ENCODE data around the gene ARHGDIA.

Gene ARHGDIA

DNA sequence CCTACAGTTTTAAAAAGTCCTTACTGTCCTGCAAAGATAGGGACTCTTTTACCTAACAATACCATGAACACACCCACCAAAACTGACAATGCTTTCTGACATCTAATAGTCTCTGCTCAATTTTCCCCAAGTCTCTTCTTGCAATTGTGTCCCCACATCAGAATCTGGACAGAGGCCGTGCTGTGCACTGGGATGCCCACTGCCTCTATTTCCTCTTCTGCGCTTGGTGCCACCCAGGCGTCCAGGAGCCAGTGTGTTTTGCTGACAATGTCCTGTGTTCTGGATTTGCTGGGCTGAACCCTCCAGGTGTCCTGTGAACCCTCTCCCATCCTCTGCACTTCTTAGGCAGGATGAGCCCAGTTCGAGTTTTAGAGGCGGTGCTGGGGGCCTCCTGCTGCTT lies 6.4 kb upstream of the ARHGDIA start:
- H3K9ac ChIP-seq (ENCODE audit: low read length), result no peak overlapping the region
- H3F3A ChIP-seq (ENCODE audit: insufficient read depth, low read length), result peaks cover 12% of the 10 kb centered on the region
- H3K4me2 ChIP-seq (ENCODE audit: low read depth, low read length), result no peak overlapping the region
- H3K27me3 ChIP-seq (replicated peaks; ENCODE audit: insufficient read depth, low read length), result no peaks in the 10 kb centered on the region
- H3K4me1 ChIP-seq (ENCODE audit: low read length), result no peaks in the 10 kb centered on the region
- TF ChIP-seq EZH2 (optimal IDR thresholded peaks at IDR 0.05; ENCODE audit: low read depth, low read length) (no peak), EZH2phosphoT487 (IDR thresholded peaks at IDR 0.05; ENCODE audit: low read length) (no peak)
- TF ChIP-seq, protein P1, sequence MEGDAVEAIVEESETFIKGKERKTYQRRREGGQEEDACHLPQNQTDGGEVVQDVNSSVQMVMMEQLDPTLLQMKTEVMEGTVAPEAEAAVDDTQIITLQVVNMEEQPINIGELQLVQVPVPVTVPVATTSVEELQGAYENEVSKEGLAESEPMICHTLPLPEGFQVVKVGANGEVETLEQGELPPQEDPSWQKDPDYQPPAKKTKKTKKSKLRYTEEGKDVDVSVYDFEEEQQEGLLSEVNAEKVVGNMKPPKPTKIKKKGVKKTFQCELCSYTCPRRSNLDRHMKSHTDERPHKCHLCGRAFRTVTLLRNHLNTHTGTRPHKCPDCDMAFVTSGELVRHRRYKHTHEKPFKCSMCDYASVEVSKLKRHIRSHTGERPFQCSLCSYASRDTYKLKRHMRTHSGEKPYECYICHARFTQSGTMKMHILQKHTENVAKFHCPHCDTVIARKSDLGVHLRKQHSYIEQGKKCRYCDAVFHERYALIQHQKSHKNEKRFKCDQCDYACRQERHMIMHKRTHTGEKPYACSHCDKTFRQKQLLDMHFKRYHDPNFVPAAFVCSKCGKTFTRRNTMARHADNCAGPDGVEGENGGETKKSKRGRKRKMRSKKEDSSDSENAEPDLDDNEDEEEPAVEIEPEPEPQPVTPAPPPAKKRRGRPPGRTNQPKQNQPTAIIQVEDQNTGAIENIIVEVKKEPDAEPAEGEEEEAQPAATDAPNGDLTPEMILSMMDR (IDR thresholded peaks at IDR 0.05; ENCODE audit: low read length), result no peak
- H4K20me1 ChIP-seq (ENCODE audit: insufficient read depth, low read length), result no peaks in the 10 kb centered on the region
- no peak for DNase-seq
- H3K9me2 ChIP-seq (replicated peaks; ENCODE audit: insufficient read depth, low read length), result no peaks in the 10 kb centered on the region
- no peak overlapping the region for H2AFZ ChIP-seq (ENCODE audit: low read length)
- no peaks in the 10 kb centered on the region for H3K79me2 ChIP-seq (ENCODE audit: low read length)
- H3K27ac ChIP-seq (ENCODE audit: low read length), result no peak overlapping the region
- H3K36me3 ChIP-seq (replicated peaks; ENCODE audit: insufficient read depth, low read length), result no peaks in the 10 kb centered on the region
- H3K4me3 ChIP-seq (ENCODE audit: low read length), result no peak overlapping the region
- no peaks in the 10 kb centered on the region for H3K9me3 ChIP-seq (replicated peaks; ENCODE audit: insufficient read depth, low read length)

DNA sequence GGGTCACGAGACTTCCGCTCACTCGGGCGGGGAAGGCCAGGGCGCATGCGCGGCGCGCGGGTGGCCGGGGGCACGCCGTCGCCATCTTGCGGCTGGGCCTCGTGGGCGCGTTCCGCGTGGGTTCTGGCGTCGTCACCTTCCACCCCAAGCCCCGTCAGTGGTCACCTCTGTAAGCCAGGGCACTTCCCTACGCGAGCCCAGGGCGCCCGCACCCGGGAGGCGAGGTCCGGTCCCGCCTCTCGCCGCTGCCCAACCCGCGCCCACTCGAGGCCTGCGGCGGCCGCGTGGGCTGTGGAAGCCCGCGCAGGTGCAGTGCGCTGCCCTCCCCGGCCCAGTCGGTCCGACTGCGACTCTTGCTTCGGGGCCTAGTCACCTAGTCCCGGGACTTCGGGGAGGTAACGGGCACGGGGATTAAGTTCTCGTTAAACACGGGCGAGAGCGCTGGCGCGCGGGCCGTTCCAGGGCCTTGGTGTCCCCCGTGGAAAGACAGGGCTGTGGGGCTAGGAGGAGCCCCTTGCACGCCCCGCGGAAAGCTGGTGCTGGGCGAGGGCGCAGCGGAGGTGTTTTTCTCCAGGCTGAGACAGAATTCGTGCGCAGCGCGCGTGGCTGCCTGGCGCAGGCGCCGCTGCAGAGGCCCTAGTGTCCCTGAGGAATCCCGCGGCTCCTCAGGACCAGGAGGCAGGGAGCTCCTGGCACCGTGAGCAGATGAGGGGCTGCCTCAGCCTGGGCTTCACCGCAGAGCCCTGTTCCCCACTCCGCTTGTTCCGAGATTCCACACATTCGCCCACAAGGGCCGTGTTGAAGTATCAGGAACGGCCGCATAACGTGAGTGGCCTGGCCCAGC lies 472 bp upstream of the ARHGDIA start:
- H3K27ac ChIP-seq (ENCODE audit: low read length), result peak overlapping the region; percentile 86
- H2AFZ ChIP-seq (ENCODE audit: low read length), result peak overlapping the region; percentile 80
- H4K20me1 ChIP-seq (ENCODE audit: insufficient read depth, low read length), result no peaks in the 10 kb centered on the region; the same call in 1 of the 2 replicates
- H3K9me2 ChIP-seq (replicated peaks; ENCODE audit: insufficient read depth, low read length), result no peaks in the 10 kb centered on the region
- H3K79me2 ChIP-seq (ENCODE audit: low read length), result peaks cover 45% of the 10 kb centered on the region
- peak; percentile 93 for DNase-seq
- no peak for TF ChIP-seq EZH2phosphoT487 (IDR thresholded peaks at IDR 0.05; ENCODE audit: low read length)
- TF ChIP-seq, protein P1 (IDR thresholded peaks at IDR 0.05; ENCODE audit: low read length), result peak; percentile 17; the same call in 1 of the 2 replicates
- H3K9me3 ChIP-seq (replicated peaks; ENCODE audit: insufficient read depth, low read length), result no peaks in the 10 kb centered on the region
- peak overlapping the region; percentile 96 for H3K4me2 ChIP-seq (ENCODE audit: low read depth, low read length)
- peaks cover 6% of the 10 kb centered on the region; the same call in 1 of the 2 replicates for H3K4me1 ChIP-seq (ENCODE audit: low read length)
- H3K27me3 ChIP-seq (replicated peaks; ENCODE audit: insufficient read depth, low read length), result no peaks in the 10 kb centered on the region
- H3K36me3 ChIP-seq (replicated peaks; ENCODE audit: insufficient read depth, low read length), result peaks cover 13% of the 10 kb centered on the region
- peaks cover 45% of the 10 kb centered on the region for H3F3A ChIP-seq (ENCODE audit: insufficient read depth, low read length)
- peak overlapping the region; percentile 100 for H3K9ac ChIP-seq (ENCODE audit: low read length)
- H3K4me3 ChIP-seq (ENCODE audit: low read length), result peak overlapping the region; percentile 95

DNA sequence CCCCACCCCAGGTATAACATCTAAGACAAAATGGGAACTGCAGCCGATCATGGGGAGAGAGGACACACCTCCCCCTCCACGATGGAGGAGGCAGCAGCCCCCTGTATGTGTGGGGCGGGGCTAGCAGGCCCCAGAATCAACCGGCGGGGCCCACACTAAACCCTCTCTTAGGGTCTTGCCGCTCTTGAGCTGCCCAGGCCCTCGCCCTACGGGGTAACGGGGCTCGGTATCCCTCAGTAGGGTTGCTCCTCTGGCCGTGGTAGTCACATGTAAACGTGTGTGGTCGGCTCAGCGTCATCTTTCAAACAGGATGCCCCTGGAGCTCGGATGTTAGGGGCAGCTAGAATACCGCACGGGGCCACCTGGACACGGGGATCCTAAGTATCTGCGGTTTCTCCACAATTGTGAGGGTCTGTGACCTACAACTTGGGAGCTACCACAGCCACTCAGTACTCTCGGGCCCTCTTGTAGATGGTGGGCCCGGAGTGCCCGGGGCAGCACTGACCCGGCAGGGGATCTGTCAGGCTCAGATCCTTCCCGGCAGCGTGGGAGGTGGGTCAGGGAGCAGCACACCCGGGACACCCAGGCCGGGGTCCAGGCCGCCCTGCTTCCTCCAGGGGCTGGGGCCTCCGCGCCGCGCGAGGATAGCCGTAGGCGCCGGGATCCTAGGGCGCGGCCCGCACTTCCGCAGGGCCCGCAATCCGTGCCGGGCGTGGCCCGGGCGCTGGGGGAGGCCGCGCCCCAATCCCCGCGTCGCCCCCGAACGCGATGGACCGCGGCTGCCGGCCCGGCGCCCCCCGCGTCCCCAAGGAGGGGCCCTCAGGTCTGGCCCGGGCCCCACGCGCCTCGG lies 781 bp downstream of the ARHGDIA start:
- no peak overlapping the region for H2AFZ ChIP-seq (ENCODE audit: low read length)
- no peak for TF ChIP-seq EZH2phosphoT487 (IDR thresholded peaks at IDR 0.05; ENCODE audit: low read length)
- TF ChIP-seq, protein P1 (IDR thresholded peaks at IDR 0.05; ENCODE audit: low read length), result no peak
- TF ChIP-seq EZH2 (optimal IDR thresholded peaks at IDR 0.05; ENCODE audit: low read depth, low read length), result no peak
- H3K36me3 ChIP-seq (replicated peaks; ENCODE audit: insufficient read depth, low read length), result peaks cover 13% of the 10 kb centered on the region
- H3K27me3 ChIP-seq (replicated peaks; ENCODE audit: insufficient read depth, low read length), result no peaks in the 10 kb centered on the region
- H4K20me1 ChIP-seq (ENCODE audit: insufficient read depth, low read length), result no peaks in the 10 kb centered on the region; the same call in 1 of the 2 replicates
- peaks cover 57% of the 10 kb centered on the region for H3F3A ChIP-seq (ENCODE audit: insufficient read depth, low read length)
- H3K4me3 ChIP-seq (ENCODE audit: low read length), result peak overlapping the region; percentile 86
- no peaks in the 10 kb centered on the region for H3K9me2 ChIP-seq (replicated peaks; ENCODE audit: insufficient read depth, low read length)
- peaks cover 52% of the 10 kb centered on the region for H3K79me2 ChIP-seq (ENCODE audit: low read length)
- peak overlapping the region; percentile 97 for H3K9ac ChIP-seq (ENCODE audit: low read length)
- peak; percentile 47 for DNase-seq
- H3K9me3 ChIP-seq (replicated peaks; ENCODE audit: insufficient read depth, low read length), result no peaks in the 10 kb centered on the region
- peaks cover 6% of the 10 kb centered on the region; the same call in 1 of the 2 replicates for H3K4me1 ChIP-seq (ENCODE audit: low read length)
- H3K27ac ChIP-seq (ENCODE audit: low read length), result peak overlapping the region; percentile 83
- H3K4me2 ChIP-seq (ENCODE audit: low read depth, low read length), result peak overlapping the region; percentile 75

Measured in MM.1S (cell line).